Measurements from ENCODE around the gene NF1.
"Not testable (repeated sequence)": the region's sequence is repeated elsewhere in the genome, so short reads cannot be mapped to it uniquely, and the experiment has no call there.

NF1 gene, protein sequence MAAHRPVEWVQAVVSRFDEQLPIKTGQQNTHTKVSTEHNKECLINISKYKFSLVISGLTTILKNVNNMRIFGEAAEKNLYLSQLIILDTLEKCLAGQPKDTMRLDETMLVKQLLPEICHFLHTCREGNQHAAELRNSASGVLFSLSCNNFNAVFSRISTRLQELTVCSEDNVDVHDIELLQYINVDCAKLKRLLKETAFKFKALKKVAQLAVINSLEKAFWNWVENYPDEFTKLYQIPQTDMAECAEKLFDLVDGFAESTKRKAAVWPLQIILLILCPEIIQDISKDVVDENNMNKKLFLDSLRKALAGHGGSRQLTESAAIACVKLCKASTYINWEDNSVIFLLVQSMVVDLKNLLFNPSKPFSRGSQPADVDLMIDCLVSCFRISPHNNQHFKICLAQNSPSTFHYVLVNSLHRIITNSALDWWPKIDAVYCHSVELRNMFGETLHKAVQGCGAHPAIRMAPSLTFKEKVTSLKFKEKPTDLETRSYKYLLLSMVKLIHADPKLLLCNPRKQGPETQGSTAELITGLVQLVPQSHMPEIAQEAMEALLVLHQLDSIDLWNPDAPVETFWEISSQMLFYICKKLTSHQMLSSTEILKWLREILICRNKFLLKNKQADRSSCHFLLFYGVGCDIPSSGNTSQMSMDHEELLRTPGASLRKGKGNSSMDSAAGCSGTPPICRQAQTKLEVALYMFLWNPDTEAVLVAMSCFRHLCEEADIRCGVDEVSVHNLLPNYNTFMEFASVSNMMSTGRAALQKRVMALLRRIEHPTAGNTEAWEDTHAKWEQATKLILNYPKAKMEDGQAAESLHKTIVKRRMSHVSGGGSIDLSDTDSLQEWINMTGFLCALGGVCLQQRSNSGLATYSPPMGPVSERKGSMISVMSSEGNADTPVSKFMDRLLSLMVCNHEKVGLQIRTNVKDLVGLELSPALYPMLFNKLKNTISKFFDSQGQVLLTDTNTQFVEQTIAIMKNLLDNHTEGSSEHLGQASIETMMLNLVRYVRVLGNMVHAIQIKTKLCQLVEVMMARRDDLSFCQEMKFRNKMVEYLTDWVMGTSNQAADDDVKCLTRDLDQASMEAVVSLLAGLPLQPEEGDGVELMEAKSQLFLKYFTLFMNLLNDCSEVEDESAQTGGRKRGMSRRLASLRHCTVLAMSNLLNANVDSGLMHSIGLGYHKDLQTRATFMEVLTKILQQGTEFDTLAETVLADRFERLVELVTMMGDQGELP (N-terminal part only)

DNA sequence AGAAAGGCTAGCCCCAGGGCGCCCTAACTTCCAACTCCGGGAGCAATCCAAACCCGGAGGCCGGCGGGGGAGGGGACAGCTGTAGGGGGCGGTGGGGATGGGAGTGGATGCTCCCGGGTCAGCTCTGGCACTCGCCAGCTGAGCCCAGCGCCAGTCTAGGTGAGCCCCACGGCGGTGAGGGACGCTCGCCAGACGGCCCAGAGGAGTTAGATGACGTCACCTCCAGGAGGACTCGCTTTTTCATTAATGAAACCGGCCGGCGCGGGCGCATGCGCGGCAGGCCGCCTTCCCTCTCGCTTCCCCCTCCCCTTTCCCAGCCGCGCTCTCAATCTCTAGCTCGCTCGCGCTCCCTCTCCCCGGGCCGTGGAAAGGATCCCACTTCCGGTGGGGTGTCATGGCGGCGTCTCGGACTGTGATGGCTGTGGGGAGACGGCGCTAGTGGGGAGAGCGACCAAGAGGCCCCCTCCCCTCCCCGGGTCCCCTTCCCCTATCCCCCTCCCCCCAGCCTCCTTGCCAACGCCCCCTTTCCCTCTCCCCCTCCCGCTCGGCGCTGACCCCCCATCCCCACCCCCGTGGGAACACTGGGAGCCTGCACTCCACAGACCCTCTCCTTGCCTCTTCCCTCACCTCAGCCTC, at the start of gene NF1:
Gene NF1, plus strand, starts transcription at position 378 of the 636 bp plus-strand sequence. CDS start 333 bp downstream, outside the sequence.
- DNase-seq: peak; percentile 84

DNA sequence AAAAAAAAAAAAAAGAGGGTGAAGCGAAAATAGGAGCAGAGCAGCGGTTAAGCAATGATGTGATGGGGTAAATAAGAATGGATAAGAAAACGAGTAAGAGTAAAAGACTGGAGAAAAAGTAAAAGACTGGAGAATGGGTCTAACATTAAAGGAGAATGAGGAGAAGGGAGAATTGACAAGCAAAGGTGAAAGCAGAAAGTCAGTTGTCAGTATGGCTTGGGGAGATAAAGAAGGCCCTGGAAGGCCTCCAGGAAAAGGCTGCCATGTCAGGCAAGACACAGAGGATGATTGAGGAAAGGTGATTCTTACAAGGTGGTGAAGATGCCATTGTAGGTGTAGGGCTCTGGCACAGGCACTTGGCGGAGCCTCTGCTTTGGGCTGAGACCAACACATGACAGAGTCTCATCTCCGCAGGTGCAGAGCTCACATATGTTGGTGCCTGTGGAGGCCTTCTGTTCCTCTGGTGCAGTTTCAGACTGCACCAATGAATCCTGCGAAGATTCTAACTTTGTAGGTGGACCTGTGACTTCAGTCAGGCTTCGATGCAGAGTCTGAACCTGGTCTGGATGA, 47.8 kb upstream of the NF1 start:
- DNase-seq: not testable (repeated sequence)

DNA sequence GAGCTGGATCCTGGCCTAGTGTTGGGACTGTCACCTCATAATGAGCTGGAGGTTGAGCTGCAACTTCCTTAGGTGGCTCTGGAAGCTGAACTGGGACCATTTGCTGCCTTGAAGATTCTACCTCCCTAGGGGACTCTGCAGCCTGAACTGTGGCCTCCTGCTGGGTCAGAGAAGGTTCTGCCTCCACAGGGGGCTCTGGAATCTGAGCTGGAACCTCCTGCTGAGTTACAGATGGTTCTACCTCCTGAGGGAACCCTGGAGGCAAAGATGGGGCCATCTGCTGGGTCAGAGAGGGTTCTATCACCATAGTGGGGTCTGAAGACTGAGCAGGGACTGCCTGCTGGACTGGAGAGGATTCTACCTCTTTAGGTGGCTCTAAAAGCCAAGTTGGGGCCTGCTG, 46.6 kb upstream of the NF1 start:
- no peak for DNase-seq

DNA sequence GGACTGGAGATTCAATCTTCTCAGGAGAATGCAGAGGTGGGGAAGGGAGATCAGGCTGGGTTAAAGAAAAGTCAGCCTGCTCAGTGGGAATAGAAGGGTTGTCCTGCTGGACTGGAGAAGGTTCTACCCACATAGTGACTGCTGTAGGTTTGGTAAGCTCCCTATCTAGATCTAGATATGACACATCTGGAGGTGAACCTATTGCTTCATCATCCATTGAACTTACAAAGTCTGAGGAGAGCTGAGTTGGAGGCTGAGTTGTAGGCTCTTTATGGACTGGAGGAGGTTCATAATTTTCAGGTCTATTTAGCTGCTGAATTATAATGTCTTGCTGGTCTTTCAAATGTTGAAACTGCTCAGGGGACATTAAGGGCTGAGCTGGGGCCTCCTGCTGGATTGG, 46.0 kb upstream of the NF1 start:
- DNase-seq: no peak

DNA sequence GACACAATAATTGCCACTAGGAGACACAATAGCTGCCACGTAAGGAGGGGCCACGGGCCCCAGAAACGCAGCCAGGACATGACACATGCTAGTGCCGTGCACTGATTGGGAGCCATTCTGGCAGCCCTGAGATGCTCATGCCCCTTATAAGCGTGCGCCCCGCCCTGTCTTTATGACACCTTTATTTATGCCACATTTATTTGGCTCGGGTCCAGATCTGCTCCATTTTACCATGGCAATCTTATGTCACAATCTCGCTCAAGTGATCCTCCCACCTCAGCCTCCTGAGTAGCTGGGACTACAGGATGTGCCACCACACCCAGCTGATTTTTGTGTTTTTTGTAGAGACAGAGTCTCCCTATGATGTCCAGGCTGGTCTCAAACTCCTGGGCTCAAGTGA, 43.8 kb upstream of the NF1 start:
- DNase-seq: no peak

DNA sequence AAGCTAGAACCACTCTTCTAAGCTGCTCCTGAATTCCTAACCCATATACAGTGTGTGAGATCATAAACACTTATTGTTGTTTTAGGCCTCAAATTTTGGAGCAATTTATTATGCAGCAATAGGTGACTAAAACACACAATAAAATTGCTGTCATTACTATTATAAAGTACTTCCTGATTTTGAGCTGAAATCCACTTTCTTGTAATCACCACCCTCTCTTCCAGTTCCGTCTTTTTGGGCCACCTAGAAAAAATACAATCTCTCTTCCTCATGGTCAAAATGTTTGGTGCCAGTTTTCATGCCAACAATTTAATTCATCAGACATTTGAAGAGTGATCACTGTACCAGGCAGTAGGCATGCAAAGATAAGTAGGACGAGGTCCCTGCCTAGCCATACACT, 43.3 kb upstream of the NF1 start:
- no peak for DNase-seq

DNA sequence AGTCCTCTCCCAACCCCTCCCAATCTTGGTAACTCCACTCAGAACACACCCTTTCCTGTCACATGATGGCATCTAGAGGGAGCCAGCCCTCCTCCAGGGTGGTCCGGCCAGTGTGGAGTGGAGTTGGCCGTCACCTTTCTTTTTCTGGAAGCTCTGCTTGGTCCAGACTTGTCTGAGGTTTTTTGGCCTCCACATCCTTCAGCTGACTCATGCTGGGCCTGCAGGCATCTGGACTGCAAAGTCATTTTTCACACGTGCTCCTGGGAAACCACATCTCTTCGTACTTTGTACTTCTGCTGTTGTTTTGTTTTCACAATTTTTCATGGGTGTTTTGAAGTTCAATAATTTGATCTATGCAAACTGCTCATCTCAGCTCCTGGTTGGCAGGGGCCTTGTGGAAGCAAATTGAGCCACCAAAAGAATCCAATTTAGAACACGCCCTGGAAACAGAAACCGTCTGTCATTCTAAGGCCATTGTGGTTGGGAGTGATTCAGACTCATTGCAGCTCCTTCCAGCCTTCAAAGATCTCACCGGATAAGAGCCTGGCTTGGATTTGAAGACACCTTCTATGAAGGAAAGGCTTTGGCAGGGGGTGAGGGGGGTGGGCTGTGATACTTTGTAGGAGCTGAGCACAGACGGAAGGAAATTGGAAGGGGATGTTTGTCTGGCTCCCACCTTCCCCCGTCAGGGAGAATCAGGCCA, 42.4 kb upstream of the NF1 start:
- no peak for DNase-seq

DNA sequence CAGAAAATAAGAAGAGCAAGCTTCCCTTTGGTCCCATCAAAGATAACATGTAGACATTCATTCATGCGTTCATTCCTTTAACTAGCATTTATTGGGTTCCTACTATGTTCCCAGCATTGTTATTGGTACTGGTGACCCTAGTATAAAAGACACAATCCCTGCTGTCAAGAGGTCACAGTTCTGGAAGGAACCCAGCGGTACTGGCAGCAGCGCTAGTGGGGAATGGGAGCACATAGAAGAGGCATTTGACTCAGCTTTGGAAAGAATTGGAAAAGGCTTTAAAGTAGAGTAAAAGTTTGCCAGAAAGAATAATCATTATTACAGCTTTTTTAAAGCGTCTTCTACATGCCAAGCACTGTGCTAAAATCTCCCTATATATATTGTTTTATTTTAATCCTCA, 41.7 kb upstream of the NF1 start:
- DNase-seq: no peak

DNA sequence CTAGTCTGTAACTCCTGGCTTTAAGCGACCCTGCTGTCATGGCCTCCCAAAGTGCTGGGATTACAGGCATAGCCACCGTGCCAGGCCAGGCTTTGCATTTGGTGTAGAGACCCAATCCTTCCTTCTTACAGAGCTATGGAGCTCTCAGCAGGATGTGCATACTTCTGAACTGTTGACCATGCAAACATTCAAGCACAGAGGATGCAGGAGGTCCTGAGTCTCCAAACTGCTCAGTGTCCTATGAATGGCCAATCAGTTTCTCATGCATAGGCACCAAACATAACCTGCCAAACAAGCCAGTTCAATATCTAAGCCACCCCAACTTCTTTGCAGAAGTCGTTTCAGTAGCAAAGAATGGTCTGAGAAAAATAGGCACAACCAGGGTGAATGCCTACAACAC, 40.0 kb upstream of the NF1 start:
- no peak for DNase-seq

DNA sequence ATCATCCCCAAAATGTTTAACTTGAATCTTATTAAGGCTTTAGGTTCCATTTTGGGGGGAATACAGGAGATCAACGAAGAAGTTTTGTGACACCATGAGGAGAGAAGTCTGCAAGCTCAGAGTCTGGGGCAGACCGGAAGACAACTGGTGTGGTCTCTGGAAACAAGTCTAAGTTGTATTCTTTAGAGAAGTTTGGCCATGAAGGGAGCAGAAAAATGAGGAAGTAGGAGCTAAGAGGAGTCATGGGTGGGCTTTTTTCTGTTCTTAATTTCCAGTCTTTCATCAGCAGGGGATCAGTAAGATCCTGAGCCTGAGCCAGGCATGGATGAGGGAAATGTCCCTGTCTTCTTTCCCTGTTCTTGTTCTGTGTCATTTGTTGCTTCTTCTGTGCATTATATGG, 35.8 kb upstream of the NF1 start:
- DNase-seq: no peak

DNA sequence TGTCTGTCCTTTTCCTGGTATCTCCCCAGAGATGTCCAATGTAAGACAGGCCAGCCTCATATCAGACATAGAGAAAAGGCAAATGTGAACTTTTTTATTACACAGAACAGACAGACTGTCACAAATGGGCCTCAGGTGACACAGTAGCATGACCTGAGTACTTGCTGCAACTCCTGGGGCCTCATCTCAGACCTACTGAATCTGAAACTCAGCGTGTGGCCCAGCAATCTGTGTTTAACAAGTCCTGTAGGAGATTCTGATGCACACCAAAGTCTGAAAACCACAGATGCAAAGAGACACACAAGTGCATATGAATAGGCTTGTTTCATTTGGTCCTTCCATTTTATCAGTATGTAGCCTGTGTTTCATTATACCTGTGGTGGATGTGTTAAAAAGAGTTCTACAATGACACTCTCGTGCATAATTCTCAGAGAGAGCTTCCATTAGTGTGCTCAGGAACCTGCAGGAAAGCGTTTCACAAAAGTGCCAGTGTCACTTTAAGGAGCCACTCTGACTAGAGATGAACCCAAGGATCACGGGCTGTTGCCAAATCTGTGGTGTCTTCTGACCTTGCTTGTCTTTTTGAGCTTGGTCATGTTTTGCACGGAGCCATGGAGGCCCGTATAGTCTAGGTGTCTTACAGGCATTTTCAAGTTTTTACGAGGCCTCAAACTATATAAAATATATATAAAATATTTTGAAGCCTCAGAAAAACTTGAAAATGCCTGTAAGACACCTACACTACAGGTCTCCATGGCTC, 33.8 kb upstream of the NF1 start:
- DNase-seq: no peak

DNA sequence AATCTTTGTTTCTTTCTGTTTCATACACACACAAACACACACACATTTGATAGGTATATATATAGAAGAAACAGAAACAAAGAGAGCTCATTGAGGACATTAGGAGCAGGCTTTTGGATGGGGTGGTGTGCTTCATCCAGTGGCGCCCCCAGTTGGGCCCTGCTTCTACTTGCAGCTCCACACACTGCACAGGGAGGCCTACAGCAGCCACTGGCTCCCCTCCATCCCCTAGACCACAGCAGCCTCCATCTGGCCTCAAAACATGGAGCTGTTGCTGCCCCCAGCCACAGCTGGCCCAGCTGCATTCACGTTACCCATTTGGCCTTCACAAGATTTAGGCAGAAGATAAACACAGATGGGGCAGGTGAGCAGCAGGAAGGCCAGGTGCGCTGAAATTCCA, 33.1 kb upstream of the NF1 start:
- DNase-seq: no peak

DNA sequence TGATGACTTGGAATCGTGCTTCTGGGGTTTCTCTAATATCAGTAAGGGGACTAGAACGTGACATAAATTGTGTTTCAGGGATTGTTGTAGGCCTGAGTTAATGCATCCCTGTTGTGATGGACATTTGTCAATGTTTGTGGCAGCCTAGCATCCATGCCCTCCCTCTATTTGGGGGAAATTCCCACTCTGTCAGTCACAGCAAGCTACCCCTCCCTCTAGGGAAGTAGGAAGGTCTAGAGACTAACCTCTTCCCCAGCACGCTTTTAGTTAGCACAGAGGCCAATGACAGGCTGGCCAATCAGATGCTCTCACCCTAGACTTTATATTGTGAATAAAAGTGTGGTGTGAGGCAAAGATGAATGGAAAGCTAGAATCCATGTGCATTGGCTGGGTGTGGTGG, 32.4 kb upstream of the NF1 start:
- DNase-seq: no peak

DNA sequence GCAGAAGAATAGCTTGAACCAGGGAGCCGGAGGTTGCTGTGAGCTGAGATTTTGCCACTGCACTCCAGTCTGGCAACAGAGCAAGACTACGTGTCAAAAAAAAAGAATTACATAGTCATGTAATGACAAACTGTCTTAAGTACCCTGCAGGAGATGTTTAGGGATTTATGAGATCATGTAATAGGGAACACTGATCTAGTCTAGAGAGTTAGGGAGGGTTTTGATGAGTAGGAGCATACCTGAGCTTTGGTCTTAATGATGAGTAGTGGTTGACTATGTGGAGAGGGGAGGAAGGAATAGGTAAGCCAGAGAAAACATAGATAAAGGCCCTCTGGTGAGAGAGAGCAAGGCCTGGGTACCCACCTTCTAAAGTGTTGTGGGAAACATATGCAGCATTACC, 30.1 kb upstream of the NF1 start:
- DNase-seq: no peak

DNA sequence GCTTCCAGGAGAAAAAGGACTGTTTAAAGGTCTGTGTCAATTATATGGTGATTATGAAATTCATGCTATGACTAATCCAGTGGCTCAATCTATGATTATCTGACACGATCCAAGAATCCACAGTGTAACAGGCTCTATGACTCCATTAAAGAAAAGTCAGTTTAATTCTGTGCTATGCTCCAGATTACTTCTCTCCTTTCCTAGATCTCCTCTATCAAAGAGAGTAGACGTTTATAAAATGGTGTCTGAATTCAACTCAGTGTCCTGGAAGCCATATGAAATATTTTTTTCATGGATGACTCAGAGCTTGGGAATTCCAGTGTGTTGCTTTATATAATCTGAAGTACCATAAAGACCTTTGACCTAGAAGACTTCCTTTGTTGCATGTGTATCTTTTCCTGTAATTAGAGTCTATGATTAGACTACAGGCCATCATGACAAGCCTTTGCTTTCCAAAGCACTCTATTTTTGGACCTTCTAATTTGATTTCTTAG, 27.0 kb upstream of the NF1 start:
- DNase-seq: no peak

DNA sequence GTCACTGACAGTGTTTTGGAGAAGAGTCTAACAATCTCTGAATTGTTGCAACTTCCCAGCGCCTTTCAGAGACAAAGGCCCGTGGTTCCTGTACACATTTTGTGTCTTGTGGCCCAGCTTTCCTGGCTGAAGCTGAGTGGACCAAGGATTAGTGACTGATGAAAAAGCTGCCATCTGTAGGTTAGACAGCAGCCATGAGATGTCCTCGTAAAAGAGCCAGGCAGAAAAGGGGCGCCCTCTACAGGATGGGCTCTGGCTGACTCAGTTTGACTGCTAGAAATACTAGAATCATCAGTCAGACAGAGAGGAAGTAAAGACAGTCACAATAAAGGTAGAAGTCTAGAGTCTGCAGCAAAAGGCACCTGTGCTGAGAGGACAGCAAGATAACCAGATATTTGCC, 26.5 kb upstream of the NF1 start:
- DNase-seq: no peak

DNA sequence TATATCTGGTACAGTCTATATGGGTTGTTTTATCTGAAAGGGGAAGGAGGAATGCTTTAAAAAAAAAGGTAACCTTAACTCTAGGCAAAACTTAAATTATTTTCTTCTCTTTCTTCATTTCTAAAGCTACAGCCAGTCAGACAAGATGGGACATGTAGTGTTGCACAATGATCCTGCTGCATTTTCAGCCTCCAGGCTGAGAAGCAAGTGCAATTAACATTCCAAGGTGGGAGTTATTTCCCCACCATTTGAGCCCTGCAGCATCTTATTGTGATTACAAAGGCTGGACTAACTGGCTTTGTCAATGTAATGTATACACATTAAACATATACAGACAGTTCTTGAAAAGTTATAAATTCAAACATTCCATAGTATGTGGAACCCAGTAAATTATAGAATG, 22.6 kb upstream of the NF1 start:
- no peak for DNase-seq

DNA sequence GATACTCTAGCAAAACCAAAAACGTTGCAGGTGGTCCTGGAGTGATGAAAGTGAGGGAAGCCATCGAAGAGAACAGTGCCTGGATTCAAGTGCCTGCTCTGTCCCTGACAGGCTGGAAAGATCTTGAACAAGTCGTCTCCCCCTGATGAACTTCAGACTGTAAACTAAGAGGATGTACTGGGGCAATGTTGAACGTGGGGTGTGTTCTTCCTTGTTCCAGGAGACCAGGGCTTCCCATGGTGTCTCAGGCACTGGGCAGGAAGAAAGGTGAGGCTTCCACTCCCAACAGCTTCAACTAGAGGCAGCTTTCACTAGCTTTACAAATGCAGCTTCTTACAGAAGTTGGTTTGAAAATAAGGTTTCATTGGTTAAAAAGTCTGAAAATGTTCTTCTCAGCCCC, 21.4 kb upstream of the NF1 start:
- no peak for DNase-seq

DNA sequence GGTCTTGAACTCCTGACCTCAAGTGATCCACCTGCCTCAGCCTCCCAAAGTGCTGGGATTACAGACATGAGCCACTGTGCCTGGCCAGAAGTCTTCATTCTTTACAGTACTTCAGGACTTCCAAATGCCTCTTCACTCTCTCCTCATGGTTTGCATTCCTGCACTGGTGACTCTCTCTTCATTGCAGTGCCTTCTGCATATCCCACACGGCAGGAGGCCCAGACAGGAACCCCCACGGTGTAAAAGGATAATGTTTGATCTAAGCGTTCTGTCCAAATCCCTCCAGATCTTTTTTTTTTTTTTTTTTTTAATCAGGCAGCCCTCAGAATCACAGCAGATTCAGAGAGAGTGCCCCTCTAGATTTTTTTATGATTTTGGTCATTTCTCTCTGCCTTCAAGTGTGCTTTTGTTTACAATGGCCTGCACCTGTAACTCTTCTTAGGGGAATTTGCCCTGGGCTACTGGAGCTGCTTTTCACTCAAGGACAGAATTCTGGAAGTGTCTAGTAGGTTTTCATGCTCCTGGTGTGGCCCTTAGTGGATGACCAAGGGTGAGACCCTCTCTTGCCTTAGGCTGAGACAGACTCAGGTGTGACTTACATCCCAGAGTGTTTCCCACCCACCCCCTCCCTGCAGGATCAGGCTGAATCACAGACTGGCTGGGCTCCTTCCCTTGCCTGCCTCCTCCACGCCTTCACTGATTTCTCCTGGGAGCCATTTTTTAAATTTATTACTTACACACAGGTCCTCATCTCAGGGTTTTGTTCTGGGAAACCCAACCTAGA, 19.8 kb upstream of the NF1 start:
- no peak for DNase-seq

DNA sequence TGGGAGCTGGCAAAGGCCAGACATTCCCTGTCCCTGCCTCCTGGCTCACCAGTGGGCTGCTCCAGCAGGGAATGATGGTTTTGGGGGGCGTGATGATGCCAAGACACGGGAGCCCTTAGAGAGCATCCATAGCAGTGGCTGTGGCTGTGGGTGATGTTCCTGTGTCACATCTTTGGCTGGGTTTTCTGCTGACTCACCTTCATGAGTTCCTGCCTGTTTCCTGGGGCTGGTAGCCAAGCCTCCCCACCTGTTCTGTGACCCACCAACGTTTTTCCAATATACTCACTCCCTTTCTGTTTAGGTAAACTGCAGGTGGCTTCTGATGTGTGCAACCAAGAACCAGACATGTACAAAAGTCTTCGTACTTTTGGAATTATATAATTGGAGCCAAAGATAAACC, 16.5 kb upstream of the NF1 start:
- no peak for DNase-seq
